A673 (cell line): Measurements from ENCODE around the gene HOXC12.

Source experiments
- EZH2 ChIP-seq: fragments of 200-600 bp; sonication (generic); IDR thresholded peaks from 2 replicates; pipeline ENCODE4 v1.6.1; 2017; ENCODE audit warnings: borderline replicate concordance, low read depth, mild to moderate bottlenecking, mixed read lengths, antibody characterized with exemption, low read length; ENCODE audit not compliant: poor library complexity, severe bottlenecking
- TF ChIP-seq, protein P1 (sequence below): fragments of 300-800, 200-600 bp; sonication (generic); conservative IDR thresholded peaks from 2 replicates; pipeline ENCODE4 v1.5.1; 2017; ENCODE audit warnings: low read depth, mild to moderate bottlenecking, antibody characterized with exemption, low read length, moderate library complexity, mixed read lengths

DNA sequence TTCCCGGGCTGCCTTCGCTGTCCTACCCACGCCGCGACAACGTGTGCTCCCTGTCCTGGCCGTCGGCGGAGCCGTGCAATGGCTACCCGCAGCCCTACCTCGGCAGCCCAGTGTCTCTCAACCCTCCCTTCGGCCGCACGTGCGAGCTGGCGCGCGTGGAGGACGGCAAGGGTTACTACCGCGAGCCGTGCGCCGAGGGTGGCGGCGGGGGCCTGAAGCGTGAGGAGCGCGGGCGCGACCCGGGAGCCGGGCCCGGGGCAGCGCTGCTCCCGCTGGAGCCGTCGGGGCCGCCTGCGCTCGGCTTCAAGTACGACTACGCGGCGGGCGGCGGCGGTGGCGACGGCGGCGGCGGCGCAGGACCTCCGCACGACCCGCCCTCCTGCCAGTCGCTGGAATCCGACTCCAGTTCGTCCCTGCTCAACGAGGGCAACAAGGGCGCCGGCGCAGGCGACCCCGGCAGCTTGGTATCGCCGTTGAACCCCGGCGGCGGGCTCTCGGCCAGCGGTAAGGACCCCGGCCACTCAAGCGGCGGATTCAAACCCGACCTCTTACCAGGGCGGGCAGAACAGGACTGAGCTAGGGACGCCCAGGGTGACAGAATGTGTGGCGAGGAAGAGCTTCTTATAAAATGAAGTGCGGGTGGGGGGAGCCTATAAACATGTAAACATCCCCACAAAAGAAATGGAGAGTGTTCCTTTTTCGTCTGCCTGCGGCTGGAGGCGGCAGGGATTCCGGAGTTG lies 503 bp downstream of the HOXC12 start:
- no peak for TF ChIP-seq EZH2
- TF ChIP-seq, protein P1, sequence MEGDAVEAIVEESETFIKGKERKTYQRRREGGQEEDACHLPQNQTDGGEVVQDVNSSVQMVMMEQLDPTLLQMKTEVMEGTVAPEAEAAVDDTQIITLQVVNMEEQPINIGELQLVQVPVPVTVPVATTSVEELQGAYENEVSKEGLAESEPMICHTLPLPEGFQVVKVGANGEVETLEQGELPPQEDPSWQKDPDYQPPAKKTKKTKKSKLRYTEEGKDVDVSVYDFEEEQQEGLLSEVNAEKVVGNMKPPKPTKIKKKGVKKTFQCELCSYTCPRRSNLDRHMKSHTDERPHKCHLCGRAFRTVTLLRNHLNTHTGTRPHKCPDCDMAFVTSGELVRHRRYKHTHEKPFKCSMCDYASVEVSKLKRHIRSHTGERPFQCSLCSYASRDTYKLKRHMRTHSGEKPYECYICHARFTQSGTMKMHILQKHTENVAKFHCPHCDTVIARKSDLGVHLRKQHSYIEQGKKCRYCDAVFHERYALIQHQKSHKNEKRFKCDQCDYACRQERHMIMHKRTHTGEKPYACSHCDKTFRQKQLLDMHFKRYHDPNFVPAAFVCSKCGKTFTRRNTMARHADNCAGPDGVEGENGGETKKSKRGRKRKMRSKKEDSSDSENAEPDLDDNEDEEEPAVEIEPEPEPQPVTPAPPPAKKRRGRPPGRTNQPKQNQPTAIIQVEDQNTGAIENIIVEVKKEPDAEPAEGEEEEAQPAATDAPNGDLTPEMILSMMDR = no peak
